SK-N-SH (cell line): ENCODE measurements around the gene ITSN1. TPM values are rescaled to one million over a fixed set of nuclear protein-coding genes. Genes with fewer than 3 reads are reported as not detected.

ENCODE experiments used
- CTCF ChIA-PET: fragments of 300-600, 350-600 bp; formaldehyde crosslinking; extraction: SDS; loops from one replicate; lab custom pipeline; 2021; lab: Yijun Ruan, JAX
- POLR2A ChIA-PET: fragments of 350-600 bp; sonication (Branson Sonifier 250); formaldehyde crosslinking; extraction: SDS; loops from one replicate; lab custom pipeline; 2020; ENCODE audit warnings: antibody characterized with exemption, inconsistent platforms; lab: Yijun Ruan, JAX
- DNase-seq: peaks from one replicate; pipeline ENCODE4 v3.0.0; 2012
- H2AFZ ChIP-seq: fragments of 200-600 bp; sonication (generic); 2 replicates; pipeline ENCODE4 v1.8.1; 2016; ENCODE audit warnings: antibody characterized with exemption, mild to moderate bottlenecking, low read depth
- H3F3A ChIP-seq: fragments of 200-600 bp; sonication (generic); replicated peaks from 2 replicates; pipeline ENCODE3; 2016; ENCODE audit warnings: antibody characterized with exemption, mild to moderate bottlenecking; ENCODE audit not compliant: insufficient read depth
- H3K27ac ChIP-seq, 2 experiments: fragments of 200-500 bp in 1 of 2; fragments of 200-600 bp in 1 of 2; sonication (Bioruptor generic) in 1 of 2; sonication (generic), shearing (Covaris generic) in 1 of 2; 2 replicates each; pipeline versions ENCODE4 v1.5.1 to v1.6.1; 2014 to 2016; ENCODE audit warnings: low read depth in 2 of 2, inconsistent platforms in 1 of 2, low read length in 1 of 2, mild to moderate bottlenecking in 1 of 2, mixed read lengths in 1 of 2
- H3K27me3 ChIP-seq: fragments of 200-600 bp; sonication (generic), shearing (Covaris generic); 2 replicates; pipeline ENCODE4 v1.6.1; 2016; ENCODE audit warnings: mixed run types; ENCODE audit not compliant: insufficient read depth
- H3K36me3 ChIP-seq, 2 experiments: fragments of 200-500 bp in 1 of 2; fragments of 200-600 bp in 1 of 2; sonication (Bioruptor generic) in 1 of 2; sonication (generic) in 1 of 2; replicated peaks in 1 of 2; 2 replicates each; pipeline versions ENCODE3 to v1.5.1; 2014 to 2016; ENCODE audit warnings: low read length in 1 of 2, mild to moderate bottlenecking in 1 of 2; ENCODE audit not compliant: insufficient read depth in 2 of 2, control insufficient read depth in 1 of 2
- H3K4me1 ChIP-seq, 2 experiments: fragments of 200-500 bp in 1 of 2; fragments of 200-600 bp in 1 of 2; sonication (Bioruptor generic) in 1 of 2; sonication (generic), shearing (Covaris generic) in 1 of 2; 2 replicates each; pipeline versions ENCODE4 v1.5.1 to v1.6.1; 2014 to 2016; ENCODE audit warnings: low read depth in 1 of 2, low read length in 1 of 2, mixed run types in 1 of 2; ENCODE audit not compliant: insufficient read depth in 2 of 2, control insufficient read depth in 1 of 2
- H3K4me2 ChIP-seq: fragments of 200-600 bp; sonication (generic), shearing (Covaris generic); 2 replicates; pipeline ENCODE4 v1.6.1; 2017; ENCODE audit warnings: mixed run types
- H3K4me3 ChIP-seq, 2 experiments: fragments of 200-500 bp in 1 of 2; fragments of 200-600 bp in 1 of 2; sonication (Bioruptor generic) in 1 of 2; sonication (generic), shearing (Covaris generic) in 1 of 2; 2 replicates each; pipeline versions ENCODE4 v1.5.1 to v1.8.1; 2014 to 2016; ENCODE audit warnings: low read depth in 2 of 2, inconsistent platforms in 1 of 2, low read length in 1 of 2, mild to moderate bottlenecking in 1 of 2, mixed read lengths in 1 of 2, moderate library complexity in 1 of 2
- H3K79me2 ChIP-seq: fragments of 200-600 bp; sonication (generic); 2 replicates; pipeline ENCODE4 v1.8.1; 2017; ENCODE audit warnings: mild to moderate bottlenecking; ENCODE audit not compliant: insufficient read depth
- H3K9ac ChIP-seq: fragments of 200-600 bp; sonication (generic); 2 replicates; pipeline ENCODE4 v1.6.1; 2017; ENCODE audit warnings: mixed run types
- H3K9me2 ChIP-seq: fragments of 200-600 bp; sonication (generic); 2 replicates; pipeline ENCODE4 v1.6.1; 2017; ENCODE audit warnings: mixed run types
- H3K9me3 ChIP-seq: fragments of 200-600 bp; sonication (generic); 2 replicates; pipeline ENCODE4 v1.6.1; 2017; ENCODE audit warnings: mixed run types, mild to moderate bottlenecking, moderate library complexity
- H4K20me1 ChIP-seq: fragments of 200-600 bp; sonication (generic); 2 replicates; pipeline ENCODE4 v1.6.1; 2017; ENCODE audit warnings: mild to moderate bottlenecking, mixed run types; ENCODE audit not compliant: insufficient read depth
- FOXJ3 ChIP-seq: sonication (generic); formaldehyde crosslinking; IDR thresholded peaks from 2 replicates; pipeline ENCODE4 v1.5.1; 2020; ENCODE audit warnings: mild to moderate bottlenecking, missing genetic modification reagents
- FOXM1 ChIP-seq: IDR thresholded peaks from 2 replicates; pipeline ENCODE4 v1.4.0; 2012; ENCODE audit warnings: low read depth, mild to moderate bottlenecking
- GATA2 ChIP-seq: sonication (generic); formaldehyde crosslinking; IDR thresholded peaks from 2 replicates; pipeline ENCODE4 v1.5.0; 2020; ENCODE audit warnings: mild to moderate bottlenecking, missing genetic modification reagents
- POLR2AphosphoS5 ChIP-seq: IDR thresholded peaks from 2 replicates; pipeline ENCODE4 v1.6.1; 2012; ENCODE audit warnings: low read depth, low read length
- RAD21 ChIP-seq: IDR thresholded peaks from 2 replicates; pipeline ENCODE4 v1.6.1; 2012; ENCODE audit warnings: mild to moderate bottlenecking, low read length
- RCOR1 ChIP-seq: fragments of 150-350 bp; IDR thresholded peaks from 2 replicates; pipeline ENCODE4 v1.6.1; 2017; ENCODE audit warnings: antibody characterized with exemption, low read length
- SIN3A ChIP-seq: IDR thresholded peaks from 2 replicates; pipeline ENCODE4 v1.6.1; 2012; ENCODE audit warnings: low read depth, mild to moderate bottlenecking, low read length, moderate library complexity, borderline replicate concordance
- TAF1 ChIP-seq: IDR thresholded peaks from 2 replicates; pipeline ENCODE4 v1.6.1; 2012; ENCODE audit warnings: low read depth, mild to moderate bottlenecking, low read length, moderate library complexity, borderline replicate concordance
- TEAD4 ChIP-seq: IDR thresholded peaks from 2 replicates; pipeline ENCODE4 v1.4.0; 2012; ENCODE audit warnings: mild to moderate bottlenecking, borderline replicate concordance; ENCODE audit not compliant: insufficient read depth
- WGBS: methylation state at CpG from one replicate; pipeline ENCODE4 v1.1.6; 2017; ENCODE audit warnings: low lambda C conversion rate; 5-methylcytosine and 5-hydroxymethylcytosine counted together
- polyA plus RNA-seq, 3 experiments: library from polyadenylated mRNA; depleted of rRNA; stranded (reverse); fragments of >200 nt; gene quantifications; 2 replicates each; pipeline ENCODE4 v1.2.3, GENCODE V29; 2012
- TF ChIP-seq, protein P1 (sequence below): fragments of 150-350 bp; IDR thresholded peaks from 2 replicates; pipeline ENCODE4 v1.6.1; 2017; ENCODE audit warnings: antibody characterized with exemption, low read length, low read depth, borderline replicate concordance
- TF ChIP-seq, protein P2 (sequence below): fragments of 200-600 bp; sonication (generic); IDR thresholded peaks from 2 replicates; pipeline ENCODE4 v1.6.1; 2017; ENCODE audit warnings: antibody characterized with exemption, mild to moderate bottlenecking, moderate library complexity
- TF ChIP-seq, protein P3 (sequence below): fragments of 150-350 bp; IDR thresholded peaks from 2 replicates; pipeline ENCODE4 v1.6.1; 2016; ENCODE audit warnings: mild to moderate bottlenecking, low read depth, low read length
- TF ChIP-seq, protein P4 (sequence below): IDR thresholded peaks from 2 replicates; pipeline ENCODE4 v1.4.0; 2012; ENCODE audit warnings: low read depth, borderline replicate concordance
- TF ChIP-seq, protein P5 (sequence below): IDR thresholded peaks from 2 replicates; pipeline ENCODE4 v1.6.1; 2012; ENCODE audit warnings: mild to moderate bottlenecking, low read depth, low read length, moderate library complexity
- TF ChIP-seq, protein P6 (sequence below): IDR thresholded peaks from 2 replicates; pipeline ENCODE4; 2012
- TF ChIP-seq, protein P7 (sequence below): IDR thresholded peaks from 2 replicates; pipeline ENCODE4 v1.4.0; 2012; ENCODE audit warnings: low read depth

ITSN1 gene
- polyA plus RNA-seq, 1 of the 3 experiments (the other 2 are of a cell fraction) = 27.8 TPM

DNA sequence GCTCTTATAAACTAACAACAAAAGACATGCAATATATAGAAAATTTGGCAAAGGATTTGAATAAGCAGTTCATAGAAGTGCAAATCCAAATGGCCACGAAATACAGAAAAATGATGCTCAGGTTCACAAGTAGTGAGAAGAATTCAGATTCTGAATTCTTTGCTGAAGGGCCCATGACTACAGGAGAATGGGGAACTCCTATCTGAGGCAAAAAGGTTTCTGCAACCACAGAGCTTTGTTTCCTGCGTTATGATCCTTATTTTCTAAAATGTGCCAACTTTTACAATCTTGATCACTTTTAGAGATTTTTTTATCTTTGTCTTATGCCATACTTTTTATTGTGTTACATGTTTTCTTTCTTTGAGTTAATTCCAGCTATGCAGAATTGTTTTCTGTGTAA lies 91.3 kb downstream of the ITSN1 start:
- Histone ChIP-seq H3K9ac (no peak overlapping the region), H3K36me3 (peaks cover 0 to 19% of the 10 kb centered on the region in 2 experiments), H4K20me1 (no peaks in the 10 kb centered on the region), H3K4me2 (no peak overlapping the region), H3F3A (peaks cover 8% of the 10 kb centered on the region), H3K9me3 (no peaks in the 10 kb centered on the region), H3K4me1 (no peaks in the 10 kb centered on the region), H3K9me2 (no peaks in the 10 kb centered on the region), H3K27me3 (no peaks in the 10 kb centered on the region), H3K4me3 (no peak overlapping the region), H3K79me2 (no peaks in the 10 kb centered on the region), H3K27ac (no peak overlapping the region), H2AFZ (no peak overlapping the region)
- ChIA-PET POLR2A (no interaction called here), CTCF (no interaction called here)
- 98% methylated on average over 2 of the region's 2 CpGs for WGBS
- TF ChIP-seq RCOR1 (no peak), SIN3A (no peak), FOXM1 (no peak)
- TF ChIP-seq, protein P1, sequence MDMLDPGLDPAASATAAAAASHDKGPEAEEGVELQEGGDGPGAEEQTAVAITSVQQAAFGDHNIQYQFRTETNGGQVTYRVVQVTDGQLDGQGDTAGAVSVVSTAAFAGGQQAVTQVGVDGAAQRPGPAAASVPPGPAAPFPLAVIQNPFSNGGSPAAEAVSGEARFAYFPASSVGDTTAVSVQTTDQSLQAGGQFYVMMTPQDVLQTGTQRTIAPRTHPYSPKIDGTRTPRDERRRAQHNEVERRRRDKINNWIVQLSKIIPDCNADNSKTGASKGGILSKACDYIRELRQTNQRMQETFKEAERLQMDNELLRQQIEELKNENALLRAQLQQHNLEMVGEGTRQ = no peak
- TF ChIP-seq, protein P2, sequence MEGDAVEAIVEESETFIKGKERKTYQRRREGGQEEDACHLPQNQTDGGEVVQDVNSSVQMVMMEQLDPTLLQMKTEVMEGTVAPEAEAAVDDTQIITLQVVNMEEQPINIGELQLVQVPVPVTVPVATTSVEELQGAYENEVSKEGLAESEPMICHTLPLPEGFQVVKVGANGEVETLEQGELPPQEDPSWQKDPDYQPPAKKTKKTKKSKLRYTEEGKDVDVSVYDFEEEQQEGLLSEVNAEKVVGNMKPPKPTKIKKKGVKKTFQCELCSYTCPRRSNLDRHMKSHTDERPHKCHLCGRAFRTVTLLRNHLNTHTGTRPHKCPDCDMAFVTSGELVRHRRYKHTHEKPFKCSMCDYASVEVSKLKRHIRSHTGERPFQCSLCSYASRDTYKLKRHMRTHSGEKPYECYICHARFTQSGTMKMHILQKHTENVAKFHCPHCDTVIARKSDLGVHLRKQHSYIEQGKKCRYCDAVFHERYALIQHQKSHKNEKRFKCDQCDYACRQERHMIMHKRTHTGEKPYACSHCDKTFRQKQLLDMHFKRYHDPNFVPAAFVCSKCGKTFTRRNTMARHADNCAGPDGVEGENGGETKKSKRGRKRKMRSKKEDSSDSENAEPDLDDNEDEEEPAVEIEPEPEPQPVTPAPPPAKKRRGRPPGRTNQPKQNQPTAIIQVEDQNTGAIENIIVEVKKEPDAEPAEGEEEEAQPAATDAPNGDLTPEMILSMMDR = no peak
- DNase-seq = no peak

DNA sequence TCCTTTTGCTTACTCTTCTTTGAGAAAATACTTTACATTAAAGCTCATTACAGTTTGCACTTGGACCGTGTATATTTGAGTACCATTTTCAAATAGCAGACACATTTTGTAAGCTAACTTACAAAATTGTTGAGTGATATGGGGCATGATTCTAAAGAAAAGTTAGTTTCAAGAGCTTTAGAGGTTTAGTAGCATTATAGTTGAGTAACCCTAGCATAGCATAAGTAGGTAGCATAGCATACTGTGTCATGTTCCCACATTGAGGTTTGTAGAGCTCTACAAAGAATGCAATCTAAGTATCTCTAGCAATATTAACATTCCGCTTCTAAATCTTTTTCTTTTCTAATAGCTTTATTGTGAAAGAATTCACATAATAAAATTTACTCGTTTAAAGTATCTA lies 92.0 kb downstream of the ITSN1 start:
- POLR2A ChIA-PET = no interaction called here
- WGBS = 95% methylated on average over 3 of the region's 3 CpGs
- CTCF ChIA-PET = no interaction called here
- no peak for TF ChIP-seq FOXM1
- no peak for TF ChIP-seq RAD21
- TF ChIP-seq, protein P3, sequence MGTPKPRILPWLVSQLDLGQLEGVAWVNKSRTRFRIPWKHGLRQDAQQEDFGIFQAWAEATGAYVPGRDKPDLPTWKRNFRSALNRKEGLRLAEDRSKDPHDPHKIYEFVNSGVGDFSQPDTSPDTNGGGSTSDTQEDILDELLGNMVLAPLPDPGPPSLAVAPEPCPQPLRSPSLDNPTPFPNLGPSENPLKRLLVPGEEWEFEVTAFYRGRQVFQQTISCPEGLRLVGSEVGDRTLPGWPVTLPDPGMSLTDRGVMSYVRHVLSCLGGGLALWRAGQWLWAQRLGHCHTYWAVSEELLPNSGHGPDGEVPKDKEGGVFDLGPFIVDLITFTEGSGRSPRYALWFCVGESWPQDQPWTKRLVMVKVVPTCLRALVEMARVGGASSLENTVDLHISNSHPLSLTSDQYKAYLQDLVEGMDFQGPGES = no peak
- no peak for TF ChIP-seq FOXJ3 (CRISPR knock-in tag)
- TF ChIP-seq POLR2AphosphoS5 = no peak
- no peak for TF ChIP-seq GATA2
- TF ChIP-seq, protein P4, sequence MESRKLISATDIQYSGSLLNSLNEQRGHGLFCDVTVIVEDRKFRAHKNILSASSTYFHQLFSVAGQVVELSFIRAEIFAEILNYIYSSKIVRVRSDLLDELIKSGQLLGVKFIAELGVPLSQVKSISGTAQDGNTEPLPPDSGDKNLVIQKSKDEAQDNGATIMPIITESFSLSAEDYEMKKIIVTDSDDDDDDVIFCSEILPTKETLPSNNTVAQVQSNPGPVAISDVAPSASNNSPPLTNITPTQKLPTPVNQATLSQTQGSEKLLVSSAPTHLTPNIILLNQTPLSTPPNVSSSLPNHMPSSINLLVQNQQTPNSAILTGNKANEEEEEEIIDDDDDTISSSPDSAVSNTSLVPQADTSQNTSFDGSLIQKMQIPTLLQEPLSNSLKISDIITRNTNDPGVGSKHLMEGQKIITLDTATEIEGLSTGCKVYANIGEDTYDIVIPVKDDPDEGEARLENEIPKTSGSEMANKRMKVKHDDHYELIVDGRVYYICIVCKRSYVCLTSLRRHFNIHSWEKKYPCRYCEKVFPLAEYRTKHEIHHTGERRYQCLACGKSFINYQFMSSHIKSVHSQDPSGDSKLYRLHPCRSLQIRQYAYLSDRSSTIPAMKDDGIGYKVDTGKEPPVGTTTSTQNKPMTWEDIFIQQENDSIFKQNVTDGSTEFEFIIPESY = no peak
- no peak for TF ChIP-seq TEAD4
- no peak for TF ChIP-seq TAF1
- TF ChIP-seq SIN3A = no peak
- no peak for TF ChIP-seq RCOR1
- TF ChIP-seq, protein P5, sequence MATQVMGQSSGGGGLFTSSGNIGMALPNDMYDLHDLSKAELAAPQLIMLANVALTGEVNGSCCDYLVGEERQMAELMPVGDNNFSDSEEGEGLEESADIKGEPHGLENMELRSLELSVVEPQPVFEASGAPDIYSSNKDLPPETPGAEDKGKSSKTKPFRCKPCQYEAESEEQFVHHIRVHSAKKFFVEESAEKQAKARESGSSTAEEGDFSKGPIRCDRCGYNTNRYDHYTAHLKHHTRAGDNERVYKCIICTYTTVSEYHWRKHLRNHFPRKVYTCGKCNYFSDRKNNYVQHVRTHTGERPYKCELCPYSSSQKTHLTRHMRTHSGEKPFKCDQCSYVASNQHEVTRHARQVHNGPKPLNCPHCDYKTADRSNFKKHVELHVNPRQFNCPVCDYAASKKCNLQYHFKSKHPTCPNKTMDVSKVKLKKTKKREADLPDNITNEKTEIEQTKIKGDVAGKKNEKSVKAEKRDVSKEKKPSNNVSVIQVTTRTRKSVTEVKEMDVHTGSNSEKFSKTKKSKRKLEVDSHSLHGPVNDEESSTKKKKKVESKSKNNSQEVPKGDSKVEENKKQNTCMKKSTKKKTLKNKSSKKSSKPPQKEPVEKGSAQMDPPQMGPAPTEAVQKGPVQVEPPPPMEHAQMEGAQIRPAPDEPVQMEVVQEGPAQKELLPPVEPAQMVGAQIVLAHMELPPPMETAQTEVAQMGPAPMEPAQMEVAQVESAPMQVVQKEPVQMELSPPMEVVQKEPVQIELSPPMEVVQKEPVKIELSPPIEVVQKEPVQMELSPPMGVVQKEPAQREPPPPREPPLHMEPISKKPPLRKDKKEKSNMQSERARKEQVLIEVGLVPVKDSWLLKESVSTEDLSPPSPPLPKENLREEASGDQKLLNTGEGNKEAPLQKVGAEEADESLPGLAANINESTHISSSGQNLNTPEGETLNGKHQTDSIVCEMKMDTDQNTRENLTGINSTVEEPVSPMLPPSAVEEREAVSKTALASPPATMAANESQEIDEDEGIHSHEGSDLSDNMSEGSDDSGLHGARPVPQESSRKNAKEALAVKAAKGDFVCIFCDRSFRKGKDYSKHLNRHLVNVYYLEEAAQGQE = no peak
- TF ChIP-seq, protein P6, sequence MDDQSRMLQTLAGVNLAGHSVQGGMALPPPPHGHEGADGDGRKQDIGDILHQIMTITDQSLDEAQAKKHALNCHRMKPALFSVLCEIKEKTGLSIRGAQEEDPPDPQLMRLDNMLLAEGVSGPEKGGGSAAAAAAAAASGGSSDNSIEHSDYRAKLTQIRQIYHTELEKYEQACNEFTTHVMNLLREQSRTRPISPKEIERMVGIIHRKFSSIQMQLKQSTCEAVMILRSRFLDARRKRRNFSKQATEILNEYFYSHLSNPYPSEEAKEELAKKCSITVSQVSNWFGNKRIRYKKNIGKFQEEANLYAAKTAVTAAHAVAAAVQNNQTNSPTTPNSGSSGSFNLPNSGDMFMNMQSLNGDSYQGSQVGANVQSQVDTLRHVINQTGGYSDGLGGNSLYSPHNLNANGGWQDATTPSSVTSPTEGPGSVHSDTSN = no peak
- TF ChIP-seq, protein P7, sequence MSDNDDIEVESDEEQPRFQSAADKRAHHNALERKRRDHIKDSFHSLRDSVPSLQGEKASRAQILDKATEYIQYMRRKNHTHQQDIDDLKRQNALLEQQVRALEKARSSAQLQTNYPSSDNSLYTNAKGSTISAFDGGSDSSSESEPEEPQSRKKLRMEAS = no peak

More for the DNA sequence above, 92.0 kb downstream of the ITSN1 start:
- no peak overlapping the region for H3K4me3 ChIP-seq
- H3F3A ChIP-seq = peaks cover 8% of the 10 kb centered on the region
- peaks cover 0 to 21% of the 10 kb centered on the region in 2 experiments for H3K36me3 ChIP-seq
- no peak for DNase-seq
- H3K9ac ChIP-seq = no peak overlapping the region
- H3K4me1 ChIP-seq = no peaks in the 10 kb centered on the region
- H3K27ac ChIP-seq = no peak overlapping the region
- no peaks in the 10 kb centered on the region for H4K20me1 ChIP-seq
- no peaks in the 10 kb centered on the region for H3K79me2 ChIP-seq
- H3K9me2 ChIP-seq = no peaks in the 10 kb centered on the region
- H3K4me2 ChIP-seq = no peak overlapping the region
- H3K9me3 ChIP-seq = no peaks in the 10 kb centered on the region
- no peaks in the 10 kb centered on the region for H3K27me3 ChIP-seq
- H2AFZ ChIP-seq = no peak overlapping the region
